ENCODE results near the gene TFF2.

Gene TFF2

GRCh38 chr21:42374457-42374856, 23.7 kb upstream of the TFF2 start:
- TF ChIP-seq CTCF (IDR thresholded peaks at IDR 0.05; ENCODE audit: control insufficient read depth, extremely low read depth, insufficient read depth): no peak
- H3K4me3 ChIP-seq (ENCODE audit: low read depth, low read length): no peak overlapping the region
- no peak for DNase-seq (ENCODE audit: low read depth)

DNA sequence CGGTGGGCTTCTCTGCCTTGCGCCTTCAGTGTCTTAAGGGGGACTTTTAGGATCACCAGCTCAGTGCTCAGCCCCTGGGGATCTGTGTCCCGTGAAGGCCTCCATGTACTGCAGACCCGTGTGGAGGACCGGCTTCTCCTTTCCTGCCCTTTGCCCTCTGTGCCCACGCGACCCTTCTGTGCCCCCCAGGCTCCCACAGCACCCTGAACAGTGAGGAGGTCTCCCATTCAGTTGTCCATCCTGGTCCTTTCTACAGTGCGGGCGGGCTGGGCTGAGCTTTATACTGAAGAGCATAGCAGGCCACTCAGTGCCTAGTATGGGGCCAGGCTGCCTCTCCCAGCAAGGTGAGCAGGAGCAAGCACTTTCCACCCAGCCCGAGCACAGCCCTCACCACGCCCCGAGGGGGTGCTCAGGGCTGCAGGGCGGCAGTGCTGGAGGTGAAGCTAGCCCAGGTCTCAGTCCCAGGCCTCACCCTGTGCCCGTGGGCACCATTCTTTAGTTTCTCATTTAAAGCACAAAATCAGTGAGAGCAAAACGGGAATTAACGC, 23.2 kb upstream of the TFF2 start:
- DNase-seq (ENCODE audit: low read depth): no peak
- no peak for TF ChIP-seq CTCF (IDR thresholded peaks at IDR 0.05; ENCODE audit: control insufficient read depth, extremely low read depth, insufficient read depth)
- H3K4me3 ChIP-seq (ENCODE audit: low read depth, low read length): no peak overlapping the region

DNA sequence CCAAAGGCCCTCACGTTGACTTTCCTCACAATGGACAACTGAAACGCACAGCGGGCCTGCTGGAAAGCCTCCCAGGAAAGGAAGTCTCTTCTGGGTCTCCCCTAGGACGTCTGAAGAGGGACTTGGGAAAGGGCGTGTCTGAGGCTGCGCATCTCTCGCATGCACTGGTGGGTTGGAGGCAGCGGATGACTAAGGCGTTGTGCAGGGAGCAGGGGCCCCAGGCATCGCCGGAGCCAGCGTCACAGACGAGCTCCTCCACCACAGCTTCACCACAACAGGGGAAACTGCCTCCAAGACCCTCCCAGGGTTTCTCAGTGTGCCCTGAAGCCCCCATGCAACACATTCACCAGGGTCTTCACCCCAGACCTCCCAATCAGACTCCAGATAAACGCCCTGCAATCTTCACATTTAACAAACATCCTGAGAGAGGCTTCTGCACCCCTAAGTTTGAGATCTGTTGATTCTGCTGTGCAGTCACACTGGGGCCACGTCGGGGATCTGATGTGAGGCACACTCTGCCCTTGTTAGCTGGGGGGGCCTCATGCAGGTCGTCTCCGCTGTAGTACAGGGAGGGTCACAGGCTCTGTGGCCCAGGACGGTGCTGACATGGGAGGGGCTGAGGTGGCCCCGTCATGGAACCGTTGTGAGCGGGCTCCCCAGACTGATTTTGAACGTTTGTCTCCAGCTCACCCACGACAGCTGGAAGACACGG, 22.6 kb upstream of the TFF2 start:
- DNase-seq (ENCODE audit: low read depth): no peak
- no peak for TF ChIP-seq CTCF (IDR thresholded peaks at IDR 0.05; ENCODE audit: control insufficient read depth, extremely low read depth, insufficient read depth)
- H3K4me3 ChIP-seq (ENCODE audit: low read depth, low read length): no peak overlapping the region

- no peak overlapping the region for H3K4me3 ChIP-seq (ENCODE audit: low read depth, low read length)
- DNase-seq (ENCODE audit: low read depth): no peak
- no peak for TF ChIP-seq CTCF (IDR thresholded peaks at IDR 0.05; ENCODE audit: control insufficient read depth, extremely low read depth, insufficient read depth)
Observed at GRCh38 chr21:42370894-42371654, 20.3 kb upstream of the TFF2 start.

- DNase-seq (ENCODE audit: low read depth): no peak
- no peak for TF ChIP-seq CTCF (IDR thresholded peaks at IDR 0.05; ENCODE audit: control insufficient read depth, extremely low read depth, insufficient read depth)
- no peak overlapping the region for H3K4me3 ChIP-seq (ENCODE audit: low read depth, low read length)
Observed at GRCh38 chr21:42369821-42370220, 19.0 kb upstream of the TFF2 start.

DNA sequence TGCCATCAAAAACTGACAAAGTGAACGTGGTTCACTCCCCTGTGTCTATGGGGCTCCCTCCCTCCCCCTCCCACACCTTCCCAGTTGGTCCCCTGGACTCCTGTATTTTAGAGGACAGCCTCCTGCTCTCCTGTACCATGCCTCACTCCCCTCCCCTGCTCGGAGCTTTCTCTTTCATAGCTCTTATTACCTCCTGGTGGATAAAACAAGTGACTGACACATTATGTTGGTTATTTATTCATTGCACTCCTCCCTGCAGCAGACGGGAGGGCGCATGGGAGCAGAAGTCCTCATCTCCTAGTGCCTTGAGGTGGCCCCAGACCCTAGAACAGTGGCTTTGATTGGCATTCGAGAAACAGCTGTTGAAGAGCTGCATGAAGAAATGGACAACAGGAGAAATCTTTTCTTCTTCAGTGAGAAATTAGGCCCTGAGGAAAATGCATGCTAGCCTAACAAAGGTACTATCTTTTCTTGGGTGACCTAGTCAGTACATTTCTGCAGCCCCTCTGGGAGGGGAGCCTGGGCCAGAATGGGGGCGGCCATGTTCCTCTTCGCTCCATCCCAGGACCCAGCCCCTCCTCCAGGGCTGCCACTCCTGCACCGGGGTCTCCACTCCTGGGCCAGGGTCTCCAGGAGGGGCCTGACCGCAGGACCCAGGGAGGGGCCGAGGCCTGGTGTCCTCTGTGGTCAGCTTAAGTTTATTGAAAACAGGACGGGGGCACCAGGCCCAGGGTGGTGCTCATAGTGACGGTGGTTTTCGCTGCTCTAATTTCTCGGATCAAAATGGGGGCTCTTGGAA, 16.8 kb upstream of the TFF2 start:
- no peak for DNase-seq (ENCODE audit: low read depth)
- TF ChIP-seq CTCF (IDR thresholded peaks at IDR 0.05; ENCODE audit: control insufficient read depth, extremely low read depth, insufficient read depth): 0 out of 2 replicates have a peak, but pooled peaks have one; percentile 16
- no peak overlapping the region for H3K4me3 ChIP-seq (ENCODE audit: low read depth, low read length)
